Vagina (tissue), 2 donors: ENCODE measurements around the gene IL25.

Source experiments
- CTCF ChIP-seq, 3 experiments: fragments of 450-650 bp in 2 of 3; fragments of 200-600 bp in 1 of 3; sonication (generic) in 1 of 3; IDR thresholded peaks; one replicate each; pipeline ENCODE4 v1.5.1; 2017 to 2019; ENCODE audit warnings: antibody characterized with exemption in 3 of 3, mild to moderate bottlenecking in 2 of 3, moderate library complexity in 2 of 3
- POLR2A ChIP-seq, 2 donors: fragments of 450-650 bp; IDR thresholded peaks; one replicate each; pipeline ENCODE4 v1.6.1; 2017; ENCODE audit warnings: antibody characterized with exemption in 2 of 2, mild to moderate bottlenecking in 2 of 2, moderate library complexity in 2 of 2

DNA sequence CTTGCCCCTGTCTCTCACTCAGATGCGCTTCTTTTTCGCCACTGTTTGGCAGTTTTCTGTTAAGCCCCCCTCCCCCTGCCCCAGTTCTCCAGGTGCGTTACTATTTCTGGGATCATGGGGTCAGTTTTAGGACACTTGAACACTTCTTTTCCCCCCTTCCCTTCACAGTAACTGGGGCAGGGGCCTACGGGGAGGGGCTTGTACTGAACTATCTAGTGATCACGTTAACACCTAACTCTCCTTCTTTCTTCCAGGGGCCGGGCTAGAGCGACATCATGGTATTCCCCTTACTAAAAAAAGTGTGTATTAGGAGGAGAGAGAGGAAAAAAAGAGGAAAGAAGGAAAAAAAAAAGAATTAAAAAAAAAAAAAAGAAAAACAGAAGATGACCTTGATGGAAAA, 47.6 kb upstream of the IL25 start:
- no peak for TF ChIP-seq POLR2A (IDR thresholded peaks at IDR 0.05)
- no peak for TF ChIP-seq CTCF (IDR thresholded peaks at IDR 0.05)
